ENCODE results near the gene PLXNA4.

DNA sequence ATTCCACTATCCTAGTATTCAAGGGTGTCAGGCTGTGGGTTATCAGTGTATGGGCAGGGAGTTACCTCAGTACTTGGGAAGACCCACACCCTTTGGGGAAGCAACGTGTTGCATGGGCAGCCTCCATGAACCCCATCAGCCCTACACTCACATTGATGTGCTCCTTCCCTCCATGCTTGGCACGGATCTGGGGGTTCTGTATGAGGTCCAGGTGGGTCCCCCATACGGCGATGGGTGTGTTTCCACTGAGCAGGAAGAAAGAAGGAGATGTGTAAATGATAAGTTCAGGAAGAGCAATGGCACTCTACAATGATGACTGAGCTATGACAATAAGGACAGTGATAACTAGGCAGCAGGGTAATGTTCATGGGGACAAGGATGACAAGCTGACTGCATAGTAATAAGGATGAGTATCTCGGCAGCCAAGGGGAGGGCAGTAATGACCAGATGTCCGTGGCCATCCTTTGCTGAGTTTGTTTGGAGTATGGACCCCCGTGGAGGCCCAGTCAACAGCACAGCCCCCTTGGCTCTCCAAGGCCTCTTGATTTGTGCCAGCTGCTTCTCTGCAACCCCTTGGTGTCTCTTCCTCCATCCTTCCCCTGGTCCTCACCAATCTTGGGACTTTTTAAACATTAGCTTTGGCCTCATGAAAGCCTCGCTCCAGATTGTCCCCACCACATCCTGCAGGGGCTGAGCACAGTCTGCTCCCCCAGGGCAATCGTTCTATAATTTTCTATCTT lies 394.2 kb downstream of the PLXNA4 start:
- TF ChIP-seq EZH2 (IDR thresholded peaks at IDR 0.05; ENCODE audit: insufficient read depth, poor library complexity, severe bottlenecking) (no peak), EZH2phosphoT487 (IDR thresholded peaks at IDR 0.05; ENCODE audit: insufficient read depth, low read depth) (no peak)

Data from GM23248 (cell line).